ENCODE data around the gene MCM8.

DNA sequence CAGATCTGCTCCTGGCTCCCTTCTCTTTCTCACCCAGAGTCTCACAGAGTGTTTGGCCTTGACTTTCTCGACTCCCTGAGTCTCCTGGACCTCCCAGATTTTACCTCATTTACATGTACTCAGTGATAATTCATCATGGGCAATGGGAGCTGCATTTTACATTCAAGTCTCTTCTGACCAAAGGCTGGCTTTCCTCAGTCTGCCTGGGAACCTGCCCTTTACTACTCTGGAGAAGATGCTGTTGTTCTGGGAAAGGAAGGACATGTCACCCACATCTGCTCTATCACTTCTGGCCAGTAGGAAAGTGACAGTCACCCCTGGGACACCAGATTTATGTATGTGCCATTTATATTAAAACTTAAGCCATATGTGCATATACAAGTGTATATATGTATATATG, 96.0 kb downstream of the MCM8 start:
- TF ChIP-seq, protein P1, sequence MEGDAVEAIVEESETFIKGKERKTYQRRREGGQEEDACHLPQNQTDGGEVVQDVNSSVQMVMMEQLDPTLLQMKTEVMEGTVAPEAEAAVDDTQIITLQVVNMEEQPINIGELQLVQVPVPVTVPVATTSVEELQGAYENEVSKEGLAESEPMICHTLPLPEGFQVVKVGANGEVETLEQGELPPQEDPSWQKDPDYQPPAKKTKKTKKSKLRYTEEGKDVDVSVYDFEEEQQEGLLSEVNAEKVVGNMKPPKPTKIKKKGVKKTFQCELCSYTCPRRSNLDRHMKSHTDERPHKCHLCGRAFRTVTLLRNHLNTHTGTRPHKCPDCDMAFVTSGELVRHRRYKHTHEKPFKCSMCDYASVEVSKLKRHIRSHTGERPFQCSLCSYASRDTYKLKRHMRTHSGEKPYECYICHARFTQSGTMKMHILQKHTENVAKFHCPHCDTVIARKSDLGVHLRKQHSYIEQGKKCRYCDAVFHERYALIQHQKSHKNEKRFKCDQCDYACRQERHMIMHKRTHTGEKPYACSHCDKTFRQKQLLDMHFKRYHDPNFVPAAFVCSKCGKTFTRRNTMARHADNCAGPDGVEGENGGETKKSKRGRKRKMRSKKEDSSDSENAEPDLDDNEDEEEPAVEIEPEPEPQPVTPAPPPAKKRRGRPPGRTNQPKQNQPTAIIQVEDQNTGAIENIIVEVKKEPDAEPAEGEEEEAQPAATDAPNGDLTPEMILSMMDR (conservative IDR thresholded peaks at IDR 0.05; ENCODE audit: low read depth in 2 of 2): no peak
- TF ChIP-seq EZH2 (IDR thresholded peaks at IDR 0.05; ENCODE audit: low read depth, unreplicated experiment): no peak
- TF ChIP-seq, protein P2, sequence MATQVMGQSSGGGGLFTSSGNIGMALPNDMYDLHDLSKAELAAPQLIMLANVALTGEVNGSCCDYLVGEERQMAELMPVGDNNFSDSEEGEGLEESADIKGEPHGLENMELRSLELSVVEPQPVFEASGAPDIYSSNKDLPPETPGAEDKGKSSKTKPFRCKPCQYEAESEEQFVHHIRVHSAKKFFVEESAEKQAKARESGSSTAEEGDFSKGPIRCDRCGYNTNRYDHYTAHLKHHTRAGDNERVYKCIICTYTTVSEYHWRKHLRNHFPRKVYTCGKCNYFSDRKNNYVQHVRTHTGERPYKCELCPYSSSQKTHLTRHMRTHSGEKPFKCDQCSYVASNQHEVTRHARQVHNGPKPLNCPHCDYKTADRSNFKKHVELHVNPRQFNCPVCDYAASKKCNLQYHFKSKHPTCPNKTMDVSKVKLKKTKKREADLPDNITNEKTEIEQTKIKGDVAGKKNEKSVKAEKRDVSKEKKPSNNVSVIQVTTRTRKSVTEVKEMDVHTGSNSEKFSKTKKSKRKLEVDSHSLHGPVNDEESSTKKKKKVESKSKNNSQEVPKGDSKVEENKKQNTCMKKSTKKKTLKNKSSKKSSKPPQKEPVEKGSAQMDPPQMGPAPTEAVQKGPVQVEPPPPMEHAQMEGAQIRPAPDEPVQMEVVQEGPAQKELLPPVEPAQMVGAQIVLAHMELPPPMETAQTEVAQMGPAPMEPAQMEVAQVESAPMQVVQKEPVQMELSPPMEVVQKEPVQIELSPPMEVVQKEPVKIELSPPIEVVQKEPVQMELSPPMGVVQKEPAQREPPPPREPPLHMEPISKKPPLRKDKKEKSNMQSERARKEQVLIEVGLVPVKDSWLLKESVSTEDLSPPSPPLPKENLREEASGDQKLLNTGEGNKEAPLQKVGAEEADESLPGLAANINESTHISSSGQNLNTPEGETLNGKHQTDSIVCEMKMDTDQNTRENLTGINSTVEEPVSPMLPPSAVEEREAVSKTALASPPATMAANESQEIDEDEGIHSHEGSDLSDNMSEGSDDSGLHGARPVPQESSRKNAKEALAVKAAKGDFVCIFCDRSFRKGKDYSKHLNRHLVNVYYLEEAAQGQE (IDR thresholded peaks at IDR 0.05; ENCODE audit: unreplicated experiment): no peak
- TF ChIP-seq, protein P3, sequence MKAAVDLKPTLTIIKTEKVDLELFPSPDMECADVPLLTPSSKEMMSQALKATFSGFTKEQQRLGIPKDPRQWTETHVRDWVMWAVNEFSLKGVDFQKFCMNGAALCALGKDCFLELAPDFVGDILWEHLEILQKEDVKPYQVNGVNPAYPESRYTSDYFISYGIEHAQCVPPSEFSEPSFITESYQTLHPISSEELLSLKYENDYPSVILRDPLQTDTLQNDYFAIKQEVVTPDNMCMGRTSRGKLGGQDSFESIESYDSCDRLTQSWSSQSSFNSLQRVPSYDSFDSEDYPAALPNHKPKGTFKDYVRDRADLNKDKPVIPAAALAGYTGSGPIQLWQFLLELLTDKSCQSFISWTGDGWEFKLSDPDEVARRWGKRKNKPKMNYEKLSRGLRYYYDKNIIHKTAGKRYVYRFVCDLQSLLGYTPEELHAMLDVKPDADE (IDR thresholded peaks at IDR 0.05): no peak
- no peak for TF ChIP-seq EZH2phosphoT487 (IDR thresholded peaks at IDR 0.05; ENCODE audit: unreplicated experiment)
- TF ChIP-seq STAT1 (IDR thresholded peaks at IDR 0.05; ENCODE audit: unreplicated experiment): no peak
- TF ChIP-seq JUNB (IDR thresholded peaks at IDR 0.05; ENCODE audit: unreplicated experiment): no peak
- TF ChIP-seq ZNF331 (CRISPR knock-in tag; IDR thresholded peaks at IDR 0.05; ENCODE audit: low read depth): no peak
- TF ChIP-seq CREB1 (CRISPR knock-in tag; IDR thresholded peaks at IDR 0.05; ENCODE audit: low read depth): no peak
- no peak for TF ChIP-seq POLR2AphosphoS5 (IDR thresholded peaks at IDR 0.05; ENCODE audit: low read depth)
- TF ChIP-seq NANOG (IDR thresholded peaks at IDR 0.05; ENCODE audit: borderline replicate concordance): no peak
- TF ChIP-seq ZNF114 (CRISPR knock-in tag; IDR thresholded peaks at IDR 0.05): no peak
- TF ChIP-seq, protein P4, sequence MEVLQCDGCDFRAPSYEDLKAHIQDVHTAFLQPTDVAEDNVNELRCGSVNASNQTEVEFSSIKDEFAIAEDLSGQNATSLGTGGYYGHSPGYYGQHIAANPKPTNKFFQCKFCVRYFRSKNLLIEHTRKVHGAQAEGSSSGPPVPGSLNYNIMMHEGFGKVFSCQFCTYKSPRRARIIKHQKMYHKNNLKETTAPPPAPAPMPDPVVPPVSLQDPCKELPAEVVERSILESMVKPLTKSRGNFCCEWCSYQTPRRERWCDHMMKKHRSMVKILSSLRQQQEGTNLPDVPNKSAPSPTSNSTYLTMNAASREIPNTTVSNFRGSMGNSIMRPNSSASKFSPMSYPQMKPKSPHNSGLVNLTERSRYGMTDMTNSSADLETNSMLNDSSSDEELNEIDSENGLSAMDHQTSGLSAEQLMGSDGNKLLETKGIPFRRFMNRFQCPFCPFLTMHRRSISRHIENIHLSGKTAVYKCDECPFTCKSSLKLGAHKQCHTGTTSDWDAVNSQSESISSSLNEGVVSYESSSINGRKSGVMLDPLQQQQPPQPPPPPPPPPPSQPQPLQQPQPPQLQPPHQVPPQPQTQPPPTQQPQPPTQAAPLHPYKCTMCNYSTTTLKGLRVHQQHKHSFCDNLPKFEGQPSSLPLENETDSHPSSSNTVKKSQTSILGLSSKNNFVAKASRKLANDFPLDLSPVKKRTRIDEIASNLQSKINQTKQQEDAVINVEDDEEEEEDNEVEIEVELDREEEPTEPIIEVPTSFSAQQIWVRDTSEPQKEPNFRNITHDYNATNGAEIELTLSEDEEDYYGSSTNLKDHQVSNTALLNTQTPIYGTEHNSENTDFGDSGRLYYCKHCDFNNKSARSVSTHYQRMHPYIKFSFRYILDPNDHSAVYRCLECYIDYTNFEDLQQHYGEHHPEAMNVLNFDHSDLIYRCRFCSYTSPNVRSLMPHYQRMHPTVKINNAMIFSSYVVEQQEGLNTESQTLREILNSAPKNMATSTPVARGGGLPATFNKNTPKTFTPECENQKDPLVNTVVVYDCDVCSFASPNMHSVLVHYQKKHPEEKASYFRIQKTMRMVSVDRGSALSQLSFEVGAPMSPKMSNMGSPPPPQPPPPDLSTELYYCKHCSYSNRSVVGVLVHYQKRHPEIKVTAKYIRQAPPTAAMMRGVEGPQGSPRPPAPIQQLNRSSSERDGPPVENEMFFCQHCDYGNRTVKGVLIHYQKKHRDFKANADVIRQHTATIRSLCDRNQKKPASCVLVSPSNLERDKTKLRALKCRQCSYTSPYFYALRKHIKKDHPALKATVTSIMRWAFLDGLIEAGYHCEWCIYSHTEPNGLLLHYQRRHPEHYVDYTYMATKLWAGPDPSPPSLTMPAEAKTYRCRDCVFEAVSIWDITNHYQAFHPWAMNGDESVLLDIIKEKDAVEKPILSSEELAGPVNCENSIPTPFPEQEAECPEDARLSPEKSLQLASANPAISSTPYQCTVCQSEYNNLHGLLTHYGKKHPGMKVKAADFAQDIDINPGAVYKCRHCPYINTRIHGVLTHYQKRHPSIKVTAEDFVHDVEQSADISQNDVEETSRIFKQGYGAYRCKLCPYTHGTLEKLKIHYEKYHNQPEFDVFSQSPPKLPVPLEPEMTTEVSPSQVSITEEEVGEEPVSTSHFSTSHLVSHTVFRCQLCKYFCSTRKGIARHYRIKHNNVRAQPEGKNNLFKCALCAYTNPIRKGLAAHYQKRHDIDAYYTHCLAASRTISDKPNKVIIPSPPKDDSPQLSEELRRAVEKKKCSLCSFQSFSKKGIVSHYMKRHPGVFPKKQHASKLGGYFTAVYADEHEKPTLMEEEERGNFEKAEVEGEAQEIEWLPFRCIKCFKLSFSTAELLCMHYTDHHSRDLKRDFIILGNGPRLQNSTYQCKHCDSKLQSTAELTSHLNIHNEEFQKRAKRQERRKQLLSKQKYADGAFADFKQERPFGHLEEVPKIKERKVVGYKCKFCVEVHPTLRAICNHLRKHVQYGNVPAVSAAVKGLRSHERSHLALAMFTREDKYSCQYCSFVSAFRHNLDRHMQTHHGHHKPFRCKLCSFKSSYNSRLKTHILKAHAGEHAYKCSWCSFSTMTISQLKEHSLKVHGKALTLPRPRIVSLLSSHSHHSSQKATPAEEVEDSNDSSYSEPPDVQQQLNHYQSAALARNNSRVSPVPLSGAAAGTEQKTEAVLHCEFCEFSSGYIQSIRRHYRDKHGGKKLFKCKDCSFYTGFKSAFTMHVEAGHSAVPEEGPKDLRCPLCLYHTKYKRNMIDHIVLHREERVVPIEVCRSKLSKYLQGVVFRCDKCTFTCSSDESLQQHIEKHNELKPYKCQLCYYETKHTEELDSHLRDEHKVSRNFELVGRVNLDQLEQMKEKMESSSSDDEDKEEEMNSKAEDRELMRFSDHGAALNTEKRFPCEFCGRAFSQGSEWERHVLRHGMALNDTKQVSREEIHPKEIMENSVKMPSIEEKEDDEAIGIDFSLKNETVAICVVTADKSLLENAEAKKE (CRISPR knock-in tag; IDR thresholded peaks at IDR 0.05): no peak

All from GM23338 (cell line).